HG02943 (cell line): ENCODE results near the gene LAMA1.

Experiments used
- ATAC-seq: cut with Tn5 transposase; IDR thresholded peaks from one replicate; pipeline ENCODE4 v1.9.1; 2021; ENCODE audit warnings: mild to moderate bottlenecking, low read depth, moderate library complexity; ENCODE audit not compliant: unreplicated experiment

The LAMA1 gene

DNA sequence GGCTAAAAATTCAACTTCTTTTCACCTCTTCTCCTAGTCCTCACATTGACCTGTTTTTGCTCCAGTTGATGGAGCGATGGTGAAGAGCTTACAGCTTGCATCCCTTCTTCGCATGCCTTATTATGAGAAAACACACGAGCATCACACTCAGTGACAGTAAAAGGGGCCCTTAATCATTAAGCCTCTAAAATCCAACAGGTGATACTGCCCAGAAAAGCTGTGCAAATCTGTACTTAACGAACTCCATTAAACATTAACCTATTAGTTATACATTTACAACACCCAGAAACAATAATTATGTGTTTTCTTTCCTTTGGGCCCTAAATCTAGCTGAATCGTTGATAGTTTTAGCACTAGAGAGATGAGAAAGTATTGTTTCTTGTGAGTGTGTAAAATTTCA is 54.8 kb downstream of the LAMA1 start:
- ATAC-seq: no peak

GRCh38 chr18:7062236-7062635 is 55.4 kb downstream of the LAMA1 start:
- no peak for ATAC-seq

DNA sequence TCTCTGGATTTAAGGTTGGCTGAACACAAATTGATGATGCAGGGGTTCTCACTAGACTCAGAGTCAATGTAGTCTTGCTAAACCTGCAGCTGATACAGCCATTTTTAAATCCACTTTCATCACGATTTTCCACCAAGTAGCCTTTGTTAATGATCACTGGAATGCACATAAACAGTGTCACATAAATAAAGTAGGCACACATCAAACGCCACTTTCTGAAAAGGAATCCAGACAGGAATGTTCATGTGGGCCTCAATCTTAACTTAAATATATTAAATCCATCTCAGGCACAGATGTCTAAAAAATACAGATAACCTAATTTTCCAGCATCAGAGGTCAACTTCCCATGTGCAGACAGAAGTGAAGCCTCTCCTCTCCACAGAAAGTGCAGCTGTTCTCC is 58.3 kb downstream of the LAMA1 start:
- ATAC-seq: no peak

GRCh38 chr18:7056026-7056425 is 61.6 kb downstream of the LAMA1 start:
- ATAC-seq: no peak

- ATAC-seq: no peak
Measured at GRCh38 chr18:7049951-7050350, 67.6 kb downstream of the LAMA1 start.

- no peak for ATAC-seq
Measured at GRCh38 chr18:7048081-7048480, 69.5 kb downstream of the LAMA1 start.

GRCh38 chr18:7047336-7047735 is 70.3 kb downstream of the LAMA1 start:
- no peak for ATAC-seq

DNA sequence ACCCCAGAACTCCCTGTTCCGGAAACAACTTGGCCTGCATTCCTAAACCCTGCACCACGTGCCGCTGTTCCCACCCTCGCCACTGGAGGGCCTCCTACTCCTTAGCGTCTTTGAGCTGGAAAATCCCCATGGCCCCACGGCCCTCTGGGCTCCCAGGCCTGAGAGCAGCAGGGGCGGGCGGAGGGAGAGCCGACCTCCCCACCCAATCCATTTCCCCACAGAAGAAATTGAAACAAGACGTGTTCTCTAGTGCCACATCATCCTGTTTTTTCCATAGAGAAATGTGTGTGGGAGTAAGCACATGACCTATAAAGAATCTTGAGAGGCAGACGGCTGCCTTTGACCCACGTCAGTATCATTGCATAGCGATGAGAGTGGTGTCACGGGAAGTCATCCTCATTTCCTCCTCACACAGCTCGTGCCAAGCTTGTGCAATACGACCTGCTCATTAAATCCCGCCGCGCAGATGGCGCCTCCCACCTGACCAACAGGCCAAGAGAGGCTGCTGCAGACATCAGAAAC is 79.2 kb downstream of the LAMA1 start:
- ATAC-seq: no peak

GRCh38 chr18:7037470-7037869 is 80.1 kb downstream of the LAMA1 start:
- no peak for ATAC-seq

DNA sequence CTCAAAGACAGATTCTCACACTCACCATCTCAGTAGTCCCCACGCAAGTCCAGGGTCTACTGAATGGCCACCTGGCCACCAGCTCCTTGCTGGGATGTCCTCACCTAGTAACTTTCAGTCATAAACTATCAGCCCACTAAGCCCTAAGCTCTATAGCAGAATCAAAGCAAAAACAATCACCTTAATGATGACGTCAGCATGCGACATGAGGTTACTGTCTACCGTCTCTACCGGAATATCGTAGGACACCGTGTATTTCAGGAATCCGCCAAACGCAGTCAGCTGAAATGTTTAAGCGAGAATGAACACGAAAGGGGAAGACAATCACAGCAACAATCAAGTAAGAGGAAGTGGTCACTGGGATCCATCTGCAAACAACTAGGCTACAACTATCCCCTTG is 81.8 kb downstream of the LAMA1 start:
- no peak for ATAC-seq

GRCh38 chr18:7034924-7035323 is 82.7 kb downstream of the LAMA1 start:
- no peak for ATAC-seq

DNA sequence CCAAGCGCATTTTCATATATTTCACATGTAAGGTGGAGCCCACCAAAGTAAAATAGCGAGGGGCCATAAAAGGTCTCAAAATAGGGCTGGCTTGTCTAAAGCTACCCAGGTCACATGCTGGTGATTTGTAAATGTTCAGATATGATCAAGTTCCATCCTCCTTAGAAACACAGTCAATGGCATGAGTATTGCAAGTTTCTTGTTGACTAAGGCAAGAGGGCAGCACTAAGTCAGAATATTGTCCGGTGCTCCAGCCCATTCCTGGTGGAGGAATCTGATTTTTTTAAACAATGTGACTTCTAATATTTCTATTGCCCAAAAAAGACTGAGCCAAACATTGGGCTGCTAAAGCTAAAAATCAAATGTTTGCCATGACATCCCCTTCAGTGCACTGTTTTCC is 85.1 kb downstream of the LAMA1 start:
- ATAC-seq: no peak

DNA sequence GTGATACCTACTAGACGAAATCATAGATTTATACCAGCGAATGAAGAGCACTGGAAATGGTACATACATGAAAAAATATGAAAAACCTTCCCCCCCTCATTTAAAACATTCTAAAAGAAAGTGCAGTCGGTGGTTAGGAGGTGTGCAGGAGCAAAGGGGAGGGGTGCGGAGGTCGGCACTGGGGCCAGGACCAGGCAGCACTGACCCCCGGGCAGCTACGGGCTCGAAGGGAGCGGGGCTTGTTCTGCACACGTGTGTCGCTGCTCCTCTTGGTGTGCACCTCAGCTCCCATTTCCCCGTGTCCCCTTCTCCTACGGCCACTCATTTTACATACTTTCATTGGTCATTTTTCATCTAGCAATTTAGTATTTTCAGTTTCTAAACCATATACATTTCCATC is 89.0 kb downstream of the LAMA1 start:
- ATAC-seq: no peak

DNA sequence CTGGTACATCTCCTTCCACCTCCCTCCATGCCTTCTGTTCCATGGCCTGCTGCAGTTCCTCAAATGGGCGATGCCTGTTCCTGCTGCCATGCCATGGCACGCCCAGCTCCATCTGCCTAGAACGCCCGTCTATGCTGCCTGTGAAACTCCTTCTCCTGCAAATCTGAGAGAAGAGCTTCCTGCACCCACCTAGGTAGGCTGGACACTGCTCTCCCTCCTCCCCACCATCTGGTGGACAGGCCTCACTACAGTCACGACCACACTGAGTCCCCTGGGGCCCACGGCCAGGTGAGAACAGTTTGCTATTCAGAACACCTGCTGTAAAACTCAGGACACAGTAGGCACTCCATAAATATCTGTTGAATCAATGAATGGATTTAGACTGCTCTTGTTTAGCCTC is 92.4 kb downstream of the LAMA1 start:
- ATAC-seq: no peak

DNA sequence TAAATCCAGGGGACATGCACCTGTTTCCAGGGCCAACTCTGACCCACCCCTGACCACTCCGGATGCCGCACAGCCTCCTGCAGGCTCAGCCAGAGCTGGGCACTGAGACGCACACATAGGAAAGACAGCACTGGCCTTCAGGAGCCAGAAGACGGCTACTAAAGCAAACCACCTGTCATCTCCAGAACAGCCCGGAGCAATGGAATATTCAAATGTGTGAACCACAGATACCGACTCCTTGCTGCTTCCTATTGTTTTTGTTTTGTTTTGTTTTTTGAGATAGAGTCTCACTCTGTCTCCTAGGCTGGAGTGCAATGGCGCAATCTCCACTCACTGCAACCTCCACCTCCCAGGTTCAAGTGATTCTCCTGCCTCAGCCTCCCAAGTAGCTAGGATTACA is 94.0 kb downstream of the LAMA1 start:
- ATAC-seq: no peak

- no peak for ATAC-seq
Measured at GRCh38 chr18:7023063-7023580, 94.5 kb downstream of the LAMA1 start.

DNA sequence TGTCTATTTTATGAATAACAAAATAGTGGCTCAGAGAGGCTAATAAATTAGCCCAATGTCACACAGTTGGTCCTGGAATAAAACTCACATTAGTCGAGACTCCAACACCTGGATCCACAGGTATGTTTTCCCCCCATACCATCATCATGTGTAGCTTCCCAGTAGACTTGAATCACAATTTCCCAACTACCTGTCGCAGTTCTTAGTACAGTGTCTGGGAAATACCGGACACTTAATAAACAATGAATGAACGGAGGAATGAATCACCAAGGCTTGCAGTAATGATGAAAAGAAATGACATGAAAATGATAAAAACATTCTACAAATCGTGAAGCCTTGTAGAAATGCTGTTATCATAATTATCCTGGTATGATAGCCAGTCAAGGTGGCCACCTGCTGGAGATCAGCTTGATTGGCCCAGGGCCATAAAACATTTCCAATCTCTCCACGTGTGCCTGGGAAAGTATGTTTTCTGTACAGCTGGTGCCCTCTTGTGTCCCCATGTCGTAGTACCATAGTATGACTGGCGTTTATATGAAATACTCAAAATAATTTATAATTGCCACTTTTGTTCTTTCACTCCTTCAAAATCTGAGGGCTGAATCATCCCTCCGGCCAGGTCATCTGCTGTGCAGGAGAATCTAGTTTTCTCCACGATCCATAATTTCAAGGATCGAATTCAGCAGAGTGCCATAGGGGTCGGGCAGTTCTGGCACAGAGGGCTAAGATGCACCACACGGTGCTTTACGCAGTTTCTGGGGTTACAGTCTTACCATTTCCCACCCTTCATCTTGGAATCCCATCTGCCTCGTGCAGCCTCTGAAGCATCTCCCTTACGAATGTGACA is 95.4 kb downstream of the LAMA1 start:
- no peak for ATAC-seq

DNA sequence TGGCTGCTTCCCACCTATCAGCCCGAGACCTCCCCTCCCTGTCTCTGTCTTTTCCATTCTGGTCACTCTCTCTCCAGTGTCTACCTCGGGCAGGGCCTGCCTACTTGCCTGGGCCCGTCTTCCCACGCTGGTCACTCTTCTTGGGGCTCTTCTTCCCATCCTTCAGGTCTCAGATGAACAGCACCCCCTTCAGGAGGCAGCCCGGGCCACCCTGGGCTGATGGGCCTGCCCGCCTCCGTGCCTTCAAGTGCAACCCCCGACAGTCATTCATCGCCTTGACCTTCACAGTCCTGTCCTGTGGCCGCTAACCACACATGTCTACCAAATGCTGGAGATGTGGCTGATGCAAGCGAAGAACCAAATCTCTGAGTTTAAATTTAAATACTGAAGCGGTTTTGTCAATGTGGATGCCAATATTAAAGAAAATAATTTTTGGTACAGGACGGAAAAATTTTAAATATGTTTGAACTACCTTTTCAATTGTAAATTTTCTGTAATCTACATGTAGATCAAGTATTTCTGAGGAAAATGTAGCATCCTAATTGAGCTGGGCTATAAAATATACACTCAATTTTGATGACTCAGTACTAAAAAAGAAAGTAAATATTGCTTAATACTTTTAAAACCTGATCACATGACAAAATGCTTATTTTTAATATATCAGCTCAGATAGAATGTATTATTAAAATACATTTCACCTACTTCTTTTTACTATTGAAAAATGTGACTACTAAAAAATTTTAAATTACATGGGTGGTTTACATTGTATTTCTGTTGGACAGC is 96.4 kb downstream of the LAMA1 start:
- ATAC-seq: no peak

DNA sequence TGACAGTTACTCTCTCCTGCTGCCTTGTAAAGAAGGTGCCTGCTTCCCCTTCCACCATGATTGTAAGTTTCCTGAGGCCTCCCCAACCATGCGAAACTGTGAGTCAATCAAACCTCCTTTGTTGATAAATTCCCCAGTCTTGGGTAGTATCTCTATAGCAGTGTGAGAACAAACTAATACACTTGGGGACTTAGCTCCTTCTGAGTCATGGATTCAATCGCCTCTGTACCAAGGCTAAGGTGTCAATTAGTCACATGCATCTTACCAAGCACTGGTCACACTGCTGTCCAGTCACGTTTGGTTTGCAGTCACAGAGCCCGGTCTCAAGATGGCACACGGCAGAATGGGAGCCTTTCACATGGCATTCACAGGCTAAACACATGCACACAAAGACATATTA is 100.6 kb downstream of the LAMA1 start:
- ATAC-seq: no peak

GRCh38 chr18:7011142-7011541 is 106.5 kb downstream of the LAMA1 start:
- ATAC-seq: no peak

- no peak for ATAC-seq
Measured at GRCh38 chr18:7004009-7004408, 113.6 kb downstream of the LAMA1 start.
